Endodermal cell (in vitro differentiated cells): ENCODE measurements around the gene PPP5C. TPM values are rescaled to one million over a fixed set of nuclear protein-coding genes. Genes with fewer than 3 reads are reported as not detected.

ENCODE experiments used
- DNase-seq: peaks from one replicate; pipeline ENCODE4 v3.0.0-alpha.2; 2017
- H3K27ac ChIP-seq: 2 replicates; pipeline ENCODE4 v1.5.1; 2013; ENCODE audit warnings: mild to moderate bottlenecking, low read depth, low read length, moderate library complexity
- H3K27me3 ChIP-seq: 2 replicates; pipeline ENCODE4 v1.6.1; 2013; ENCODE audit warnings: mild to moderate bottlenecking, low read length, moderate library complexity; ENCODE audit not compliant: insufficient read depth, control insufficient read depth, poor library complexity, severe bottlenecking
- H3K36me3 ChIP-seq: 2 replicates; pipeline ENCODE4 v1.7.0; 2013; ENCODE audit warnings: mild to moderate bottlenecking, low read length, moderate library complexity; ENCODE audit not compliant: control insufficient read depth, insufficient read depth
- H3K4me1 ChIP-seq: one replicate; pipeline ENCODE4 v1.7.0; 2013; ENCODE audit warnings: low read length; ENCODE audit not compliant: control insufficient read depth, insufficient read depth
- H3K4me3 ChIP-seq: 2 replicates; pipeline ENCODE4 v1.5.1; 2013; ENCODE audit warnings: mild to moderate bottlenecking, low read length, moderate library complexity
- H3K9ac ChIP-seq: 2 replicates; pipeline ENCODE4 v1.6.1; 2013; ENCODE audit warnings: mild to moderate bottlenecking, low read length, moderate library complexity; ENCODE audit not compliant: poor library complexity, severe bottlenecking; ENCODE audit errors: extremely low read depth
- H3K9me3 ChIP-seq: 2 replicates; pipeline ENCODE4 v1.6.1; 2013; ENCODE audit warnings: mild to moderate bottlenecking, low read length, moderate library complexity; ENCODE audit not compliant: control insufficient read depth
- H3K27ac Mint-ChIP-seq: 2 replicates; pipeline ENCODE4 v1.8.0; 2020; ENCODE audit warnings: mixed read lengths
- H3K27me3 Mint-ChIP-seq: 2 replicates; pipeline ENCODE4 v1.8.0; 2021; ENCODE audit warnings: mild to moderate bottlenecking, mixed read lengths; ENCODE audit not compliant: insufficient read depth
- H3K36me3 Mint-ChIP-seq: 2 replicates; pipeline ENCODE4 v1.8.0; 2020; ENCODE audit warnings: low read depth, mixed read lengths
- H3K4me1 Mint-ChIP-seq: 2 replicates; pipeline ENCODE4 v1.8.0; 2020; ENCODE audit warnings: mixed read lengths
- H3K4me3 Mint-ChIP-seq: 2 replicates; pipeline ENCODE4 v1.8.0; 2020; ENCODE audit warnings: mild to moderate bottlenecking, moderate library complexity, mixed read lengths
- H3K9me3 Mint-ChIP-seq: 2 replicates; pipeline ENCODE4 v1.8.0; 2020; ENCODE audit warnings: mild to moderate bottlenecking, mixed read lengths
- CTCF ChIP-seq: fragments of 200-600 bp; sonication (generic); conservative IDR thresholded peaks from 2 replicates; pipeline ENCODE4 v1.5.0; 2021; ENCODE audit warnings: antibody characterized with exemption, mild to moderate bottlenecking
- WGBS, 2 experiments: methylation state at CpG; one replicate each; pipeline versions ENCODE4 v1.1.5 to v1.1.7; 2013; ENCODE audit warnings: missing lambda C conversion rate in 2 of 2, mixed read lengths in 1 of 2; ENCODE audit not compliant: insufficient coverage in 1 of 2, insufficient read length in 1 of 2; 5-methylcytosine and 5-hydroxymethylcytosine counted together
- total RNA-seq, 2 donors: library from RNA; stranded (reverse); fragmentation: NEBNext Ultra II Directional in 1 of 2; extraction: Animal tissue kit (Norgen Biotek cat#: 25700) in 1 of 2; gene quantifications; 2 replicates in 1 of 2; 3 replicates in 1 of 2; pipeline ENCODE4 v1.2.1, GENCODE V29; 2021

Gene PPP5C
- total RNA-seq, 2 donors from 2014 or later, result 101 to 112 TPM

GRCh38 chr19:46376241-46377153 lies 29.6 kb downstream of the PPP5C start:
- Histone ChIP-seq H3K4me3 (no peak overlapping the region), H3K9me3 (no peaks in the 10 kb centered on the region), H3K9ac (no peak overlapping the region), H3K36me3 (peaks cover 69% of the 10 kb centered on the region), H3K27me3 (no peaks in the 10 kb centered on the region), H3K27ac (no peak overlapping the region), H3K4me1 (peaks cover 11% of the 10 kb centered on the region)
- Mint-ChIP-seq H3K4me3 (no peak overlapping the region), H3K27me3 (no peaks in the 10 kb centered on the region), H3K36me3 (peaks cover 49% of the 10 kb centered on the region), H3K9me3 (no peaks in the 10 kb centered on the region), H3K27ac (no peak overlapping the region), H3K4me1 (peaks cover 20% of the 10 kb centered on the region)
- no peak for DNase-seq
- no peak for TF ChIP-seq CTCF
- 96% methylated on average over 16 to 20 of the region's 20 CpGs for WGBS, 2 experiments

DNA sequence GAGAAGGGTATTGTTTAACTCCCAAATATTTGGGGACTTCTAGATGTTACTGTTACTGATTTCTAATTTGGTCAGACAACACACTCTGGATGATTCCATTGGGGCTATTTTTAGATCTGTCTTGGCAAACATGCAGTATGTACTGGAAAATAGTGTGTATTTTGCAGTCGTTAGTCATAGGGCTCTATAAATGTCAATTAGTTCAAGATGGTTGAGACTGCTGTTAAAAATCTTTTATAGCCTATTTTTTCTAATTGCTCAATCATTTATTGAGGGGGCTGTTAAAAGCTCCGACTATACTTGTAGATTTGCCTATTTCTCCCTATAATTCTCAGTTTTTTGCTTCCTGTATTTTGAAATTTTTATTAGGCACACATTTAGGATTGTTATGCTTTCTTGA lies 31.4 kb downstream of the PPP5C start:
- no peak for TF ChIP-seq CTCF
- Mint-ChIP-seq H3K9me3 (no peaks in the 10 kb centered on the region), H3K36me3 (peaks cover 66% of the 10 kb centered on the region), H3K27me3 (no peaks in the 10 kb centered on the region), H3K4me3 (no peak overlapping the region), H3K4me1 (peaks cover 6% of the 10 kb centered on the region), H3K27ac (no peak overlapping the region)
- Histone ChIP-seq H3K4me1 (peaks cover under 1% of the 10 kb centered on the region), H3K9ac (no peak overlapping the region), H3K9me3 (no peaks in the 10 kb centered on the region), H3K4me3 (no peak overlapping the region), H3K27me3 (no peaks in the 10 kb centered on the region), H3K36me3 (peaks cover 79% of the 10 kb centered on the region), H3K27ac (no peak overlapping the region)
- no peak for DNase-seq
- 94 to 100% methylated on average over 1 to 2 of the region's 2 CpGs for WGBS, 2 experiments

- no peak for DNase-seq
- Histone ChIP-seq H3K36me3 (peaks cover 94% of the 10 kb centered on the region), H3K4me1 (no peaks in the 10 kb centered on the region), H3K4me3 (no peak overlapping the region), H3K27ac (no peak overlapping the region), H3K27me3 (no peaks in the 10 kb centered on the region), H3K9me3 (no peaks in the 10 kb centered on the region), H3K9ac (no peak overlapping the region)
- Mint-ChIP-seq H3K36me3 (peaks cover 84% of the 10 kb centered on the region), H3K9me3 (no peaks in the 10 kb centered on the region), H3K4me3 (no peak overlapping the region), H3K27ac (no peak overlapping the region), H3K27me3 (no peaks in the 10 kb centered on the region), H3K4me1 (no peaks in the 10 kb centered on the region)
- TF ChIP-seq CTCF, result no peak
- 89 to 100% methylated on average over 1 to 2 of the region's 2 CpGs for WGBS, 2 experiments
Observed at GRCh38 chr19:46380690-46381089, 33.8 kb downstream of the PPP5C start.
